ENCODE results near the gene TBC1D16.

TBC1D16 gene

DNA sequence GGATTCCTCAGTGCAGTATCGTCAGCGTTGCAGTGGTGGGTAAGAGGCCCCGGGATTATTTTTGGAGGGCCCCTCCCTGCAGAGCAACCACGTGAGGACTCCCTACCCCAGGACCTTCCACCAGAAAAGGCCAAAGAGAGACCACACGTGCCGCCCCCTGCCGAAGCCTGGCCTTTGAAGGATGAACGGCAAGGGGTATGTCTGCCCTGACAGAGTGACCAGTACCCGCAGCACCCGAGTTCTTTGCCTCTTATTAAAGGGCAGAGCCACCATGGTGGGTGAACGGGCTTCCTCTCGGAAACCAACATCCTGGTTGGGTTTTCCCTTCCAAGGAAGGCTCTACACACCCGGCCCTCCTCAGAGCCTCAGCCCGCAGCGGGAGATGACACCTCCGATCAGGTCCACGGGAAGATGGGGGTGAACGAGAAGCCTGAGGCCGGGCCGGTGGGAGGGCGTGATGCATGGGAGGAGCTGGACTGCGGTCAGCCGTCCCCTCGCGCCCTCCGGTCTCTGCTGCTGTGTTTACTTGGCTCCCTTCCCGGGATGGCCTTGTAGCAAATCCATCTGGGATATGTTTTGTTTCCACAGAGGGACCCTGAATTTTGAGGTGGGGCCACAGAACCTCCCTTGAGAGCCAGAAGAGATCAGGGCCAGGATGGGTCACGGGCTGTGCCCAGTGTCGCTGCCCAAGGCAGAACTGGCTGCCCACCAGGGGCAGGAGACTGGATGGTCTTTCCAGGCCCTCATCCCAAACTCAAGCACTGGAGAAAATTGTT is 49.1 kb downstream of the TBC1D16 start:
- DNase-seq, result no peak

DNA sequence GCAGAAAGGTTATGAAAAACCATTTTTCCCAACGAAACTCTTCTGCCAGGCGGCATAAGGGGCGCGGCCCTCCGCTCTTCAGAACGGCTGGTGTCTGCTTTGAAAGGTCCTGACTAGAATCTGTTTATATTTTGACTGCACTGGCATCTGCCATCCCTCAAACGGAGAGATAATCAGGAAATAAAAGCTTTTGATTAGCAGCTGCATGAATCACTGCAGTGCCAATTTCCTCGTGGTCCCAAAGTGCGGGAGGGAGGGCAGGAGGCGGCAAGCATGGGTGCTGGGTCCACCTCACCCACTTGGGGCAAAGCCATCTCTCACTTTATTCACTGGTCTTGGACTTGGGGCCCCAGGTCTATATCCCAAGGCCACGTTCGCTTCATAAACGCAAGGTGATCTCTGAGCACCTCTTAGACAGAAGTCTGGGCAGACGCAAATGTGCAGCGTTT is 49.7 kb downstream of the TBC1D16 start:
- DNase-seq, result no peak

DNA sequence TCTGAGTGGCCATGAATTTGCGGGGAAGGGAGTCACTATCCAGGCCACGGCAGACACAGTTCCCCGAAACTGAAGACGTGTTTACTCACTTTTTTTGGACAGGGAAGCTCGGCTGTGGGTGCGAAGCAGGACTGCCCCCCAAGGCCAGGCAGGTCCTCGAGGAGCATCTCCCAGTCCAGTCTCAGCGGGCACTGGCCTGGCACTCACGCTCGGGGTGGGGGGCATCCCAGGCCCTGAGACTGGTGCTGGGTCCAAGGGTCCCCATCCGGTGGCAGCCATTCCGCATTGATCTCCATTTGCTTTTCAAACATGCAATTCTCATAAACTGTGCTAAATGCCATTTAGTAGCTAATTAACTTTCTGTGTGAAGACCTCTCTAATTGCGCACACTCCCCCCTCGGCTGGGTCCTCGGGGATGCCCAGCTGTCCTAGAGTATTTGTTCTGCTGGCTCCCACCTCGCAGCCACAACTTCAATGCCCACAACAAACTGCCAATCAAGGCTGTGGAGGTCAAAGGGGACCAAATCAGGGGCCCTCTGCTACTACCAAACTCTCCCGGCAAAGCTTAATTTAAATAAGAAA is 50.2 kb downstream of the TBC1D16 start:
- no peak for DNase-seq

DNA sequence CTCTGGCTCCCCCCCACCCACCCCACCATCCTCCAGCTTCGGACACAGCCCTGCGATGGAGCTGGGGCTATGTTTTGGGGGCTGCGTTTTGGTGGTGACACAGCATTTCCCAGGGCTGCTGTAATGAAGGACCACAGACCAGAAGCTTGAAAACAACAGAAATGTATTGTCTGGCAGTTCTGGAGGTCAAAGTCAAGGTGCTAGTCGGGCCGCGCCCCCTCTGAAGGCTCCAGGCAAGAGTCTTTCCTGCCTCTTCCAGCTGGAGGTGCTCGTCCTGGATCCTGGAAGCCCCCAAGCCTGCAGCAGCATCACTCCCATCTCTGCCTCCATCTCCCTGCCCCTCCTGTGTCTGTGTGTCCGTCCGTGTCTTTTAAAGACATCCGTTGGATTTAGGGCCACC is 50.8 kb downstream of the TBC1D16 start:
- no peak for DNase-seq

DNA sequence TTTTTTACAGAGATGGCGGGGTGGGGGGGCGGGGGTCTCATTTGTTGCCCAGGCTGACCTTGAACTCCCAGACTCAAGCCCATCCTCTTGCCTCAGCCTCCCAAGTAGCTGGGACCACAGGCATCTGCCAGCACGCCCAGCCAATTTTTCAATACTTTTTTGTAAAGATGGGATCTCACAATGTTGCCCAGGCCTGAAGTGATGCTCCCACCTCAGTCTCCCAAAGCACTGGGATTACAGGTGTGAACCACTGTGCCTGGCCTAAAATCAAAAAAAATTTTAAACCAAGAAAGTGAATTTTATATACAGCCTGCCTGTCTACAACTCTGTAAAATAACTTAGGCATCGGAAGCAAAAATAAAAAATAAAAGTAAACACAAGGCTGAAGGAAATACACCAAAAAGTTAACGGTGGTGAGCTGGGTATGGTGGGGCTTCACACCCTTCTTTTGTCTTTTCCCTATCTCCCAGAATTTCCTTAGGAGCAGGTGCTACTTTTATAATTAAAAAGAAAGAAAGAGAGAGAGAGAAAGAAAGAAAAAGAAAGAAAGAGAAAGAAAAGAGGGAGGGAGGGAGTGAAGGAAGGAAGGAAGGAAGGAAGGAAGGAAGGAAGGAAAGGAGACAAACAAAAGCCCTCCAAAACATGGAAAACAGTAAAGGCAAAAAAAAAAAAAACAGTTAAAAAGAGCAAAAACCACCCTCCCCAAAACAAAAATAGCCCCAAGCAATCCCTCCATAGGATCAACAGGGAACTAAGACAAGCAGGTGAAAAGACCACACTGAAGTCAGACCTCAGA is 51.4 kb downstream of the TBC1D16 start:
- DNase-seq, result no peak

DNA sequence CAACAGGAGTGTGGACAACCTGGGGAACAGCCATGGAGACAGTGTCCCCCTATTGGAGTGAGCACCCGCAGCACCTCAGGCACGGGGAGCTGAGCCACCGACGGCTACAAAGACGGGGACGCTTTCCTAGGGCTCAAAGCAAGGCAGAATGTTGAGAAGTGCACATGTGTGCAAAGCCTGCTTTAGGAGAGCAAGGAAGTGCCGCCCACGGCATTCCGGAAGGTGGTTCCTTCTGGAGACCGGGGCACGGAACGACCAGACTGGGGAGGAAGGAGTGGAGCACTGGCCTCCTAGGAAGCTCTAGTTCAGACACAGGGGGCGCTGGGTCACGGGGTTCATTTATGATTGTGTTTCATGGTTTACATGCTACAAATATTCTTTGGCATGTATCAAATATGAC is 52.2 kb downstream of the TBC1D16 start:
- DNase-seq, result no peak

DNA sequence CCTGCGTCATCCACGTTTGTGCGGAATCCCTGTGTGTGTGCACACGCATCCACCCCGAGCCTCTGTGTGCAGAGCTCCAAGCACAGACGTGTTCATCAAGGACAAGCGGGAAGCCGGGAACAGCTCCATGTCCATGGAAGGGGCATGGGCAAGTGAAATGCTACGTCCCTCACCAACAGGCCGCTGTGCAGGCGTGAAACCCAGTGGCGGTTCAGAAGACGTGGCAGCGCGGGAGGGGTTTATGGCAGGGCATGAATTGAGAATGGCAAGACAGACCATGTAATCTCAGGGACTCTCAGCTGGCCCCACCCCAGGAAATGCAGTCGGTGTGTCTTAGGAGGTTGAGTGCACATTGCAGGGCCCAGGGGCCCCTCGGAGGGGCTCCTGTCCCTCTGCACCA is 52.7 kb downstream of the TBC1D16 start:
- DNase-seq, result no peak

DNA sequence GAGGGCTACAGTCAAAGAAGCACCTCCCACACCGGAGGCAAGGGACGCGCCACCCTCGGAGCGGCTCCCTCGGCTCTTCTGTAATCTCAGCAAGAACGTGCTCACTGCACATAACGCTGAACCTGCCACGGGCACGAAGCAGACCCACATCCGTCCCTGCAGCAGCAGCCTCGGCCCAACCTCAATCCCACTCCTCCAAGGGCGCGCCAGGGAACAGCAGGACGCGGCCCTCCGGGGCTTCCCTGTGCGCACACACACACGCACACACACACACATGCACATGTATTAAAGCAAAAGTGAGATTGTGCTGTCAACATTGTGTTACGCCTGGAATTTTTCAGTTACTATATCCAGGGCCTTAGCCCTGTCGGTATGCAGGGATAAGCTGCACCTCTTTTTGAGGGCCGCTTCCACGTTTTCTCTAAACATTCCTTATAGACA is 54.0 kb downstream of the TBC1D16 start:
- no peak for DNase-seq

DNA sequence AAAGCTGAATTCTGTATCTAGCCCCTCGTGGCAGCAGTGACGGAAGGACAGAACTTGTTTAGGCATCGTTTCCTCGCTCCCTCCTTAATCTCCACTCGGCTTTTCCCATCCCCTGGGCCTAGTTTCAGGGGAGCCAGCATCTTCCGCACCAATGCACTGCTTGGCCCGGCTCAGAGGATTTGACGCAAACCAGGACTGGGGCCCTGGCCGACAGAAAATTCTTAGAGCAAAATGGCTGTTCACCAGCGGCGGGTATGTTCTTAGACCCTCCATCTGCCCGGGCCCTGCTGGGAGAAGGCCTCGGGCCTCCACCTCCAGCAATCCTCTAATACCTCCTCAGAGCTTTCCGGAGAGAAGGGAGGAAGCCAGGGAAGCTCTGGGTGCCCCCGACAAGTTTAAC is 54.6 kb downstream of the TBC1D16 start:
- DNase-seq, result no peak

DNA sequence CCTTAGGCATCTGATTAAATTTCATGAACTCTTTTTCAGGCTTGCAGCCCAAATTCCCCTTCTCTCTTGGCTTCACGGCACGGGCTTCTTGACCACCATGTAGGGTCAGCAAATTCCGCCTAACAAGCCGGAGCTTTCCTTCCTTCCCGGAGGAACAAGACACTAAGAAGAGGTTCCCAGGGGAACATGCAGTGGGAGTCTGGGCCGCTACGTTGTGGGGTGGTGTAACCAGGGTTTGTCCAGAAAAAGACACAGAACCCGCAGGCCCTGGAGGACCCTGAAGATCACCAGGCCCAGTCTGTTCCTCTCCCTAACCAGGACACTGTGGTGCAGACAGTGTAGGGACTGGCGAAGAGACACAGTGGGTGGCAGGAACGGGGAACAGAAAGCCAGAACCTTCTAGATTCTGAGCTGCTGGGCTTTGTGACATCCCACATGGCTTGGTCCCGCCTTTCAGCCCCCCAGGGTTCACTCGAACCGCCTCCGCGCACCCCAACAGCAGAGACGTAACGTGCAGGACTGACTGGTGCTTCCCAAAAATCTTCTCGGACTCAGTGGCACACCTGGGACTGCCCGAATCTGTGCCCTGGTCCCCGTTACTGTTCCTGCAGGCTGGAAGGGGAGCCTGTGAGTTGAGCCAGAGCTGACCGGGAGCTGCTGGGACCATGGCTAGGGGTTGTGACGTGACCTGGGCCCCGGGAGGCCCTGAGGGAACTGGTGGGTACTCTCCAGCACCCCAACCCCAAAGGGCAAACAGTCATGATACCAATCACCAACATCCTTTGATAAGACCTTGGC is 55.2 kb downstream of the TBC1D16 start:
- DNase-seq, result no peak

DNA sequence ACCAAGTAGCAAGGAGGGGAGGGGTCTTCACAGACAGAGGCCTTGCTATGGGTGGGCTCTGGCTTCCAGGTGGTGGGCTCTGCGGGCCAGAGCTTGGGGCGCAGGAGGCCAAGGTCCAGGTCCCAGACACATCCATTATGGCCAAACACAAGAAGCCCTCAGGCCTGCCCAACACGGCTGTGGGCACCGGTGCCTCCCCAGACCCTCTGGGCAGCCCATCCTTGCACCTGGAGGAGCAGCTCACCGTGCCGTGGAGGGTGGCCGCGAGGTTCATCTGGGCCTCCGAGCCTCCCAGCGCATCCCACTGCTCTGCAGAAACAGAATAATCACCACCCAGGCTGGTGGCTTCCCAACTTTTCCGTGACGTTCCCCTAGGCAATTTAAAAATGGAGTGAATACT is 55.9 kb downstream of the TBC1D16 start:
- no peak for DNase-seq

DNA sequence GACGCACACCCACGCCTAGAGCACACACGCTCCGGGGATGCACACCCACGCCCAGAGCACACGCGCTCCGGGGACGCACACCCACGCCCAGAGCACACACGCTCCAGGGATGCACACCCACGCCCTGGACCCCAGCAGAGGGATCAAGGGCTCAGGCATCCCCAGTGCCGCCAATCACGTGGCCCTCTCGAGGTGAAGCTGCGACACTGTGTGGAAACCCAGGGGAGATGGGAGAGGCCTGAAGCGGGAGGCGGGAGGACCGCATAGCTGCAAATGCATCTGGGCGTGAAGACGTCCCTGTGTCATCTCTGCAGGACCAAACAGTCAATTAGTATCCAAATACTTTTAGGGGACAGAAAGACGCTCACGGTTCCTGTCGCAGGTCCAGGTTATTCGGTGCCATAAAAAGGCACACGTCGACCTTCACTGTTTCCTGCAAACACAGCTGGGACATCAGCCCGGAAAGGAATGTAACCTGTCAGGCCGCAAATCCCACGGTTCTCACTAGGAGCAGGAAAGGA is 56.4 kb downstream of the TBC1D16 start:
- DNase-seq, result no peak

DNA sequence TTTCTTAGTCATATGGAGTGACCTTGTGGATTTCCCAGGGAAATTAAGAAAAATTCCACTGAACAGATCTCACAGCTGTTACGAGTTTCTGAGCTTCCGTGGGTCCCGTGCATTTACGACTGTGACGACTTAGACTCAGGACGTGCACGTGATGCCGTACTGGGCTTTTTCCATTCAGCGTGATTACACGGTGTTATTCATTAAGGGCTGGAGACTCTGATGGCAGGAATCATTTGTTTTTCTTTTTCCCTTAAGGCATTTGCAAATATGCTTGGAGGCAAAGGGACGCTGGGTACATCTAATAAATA is 57.2 kb downstream of the TBC1D16 start:
- DNase-seq, result no peak

DNA sequence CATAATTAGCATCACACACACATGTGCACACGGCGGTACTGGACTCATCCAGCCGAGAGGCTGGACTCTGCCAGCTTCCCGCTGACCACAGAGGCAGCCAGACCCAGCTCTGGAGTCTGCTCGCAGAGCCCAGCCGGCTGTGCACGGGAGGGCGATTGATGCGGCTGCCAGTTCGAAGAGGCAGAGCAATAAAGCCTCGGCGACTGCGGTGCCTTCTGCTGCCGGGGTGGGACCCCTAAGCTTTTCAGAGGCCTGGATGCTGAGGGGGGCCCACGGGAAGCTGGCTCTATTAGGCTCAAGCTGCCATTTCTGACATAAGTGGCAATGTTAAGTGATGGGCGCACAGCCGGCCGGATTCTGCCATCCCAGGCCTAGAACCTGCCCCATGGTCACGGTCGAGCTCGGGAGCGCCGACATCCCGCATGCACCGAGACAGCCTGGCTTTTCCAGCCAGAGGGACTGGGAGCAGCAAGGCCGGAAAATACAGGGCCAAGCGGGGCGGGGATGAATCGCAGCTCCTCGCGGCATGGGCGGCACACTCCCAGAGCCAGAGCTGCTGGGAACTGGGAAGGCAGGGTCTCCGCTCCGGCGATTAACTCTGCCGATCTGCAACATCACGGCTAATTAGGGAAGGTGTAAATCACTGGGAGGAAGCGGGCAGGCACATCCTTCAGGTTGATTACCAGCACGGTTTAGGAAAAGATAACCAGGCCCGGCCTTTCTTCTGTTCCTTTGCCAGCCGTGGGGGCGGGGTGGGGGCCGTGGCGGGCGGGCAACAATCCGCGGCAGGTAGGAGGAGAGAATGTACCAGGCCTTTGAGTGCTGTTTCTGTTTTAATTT is 57.7 kb downstream of the TBC1D16 start:
- no peak for DNase-seq

DNA sequence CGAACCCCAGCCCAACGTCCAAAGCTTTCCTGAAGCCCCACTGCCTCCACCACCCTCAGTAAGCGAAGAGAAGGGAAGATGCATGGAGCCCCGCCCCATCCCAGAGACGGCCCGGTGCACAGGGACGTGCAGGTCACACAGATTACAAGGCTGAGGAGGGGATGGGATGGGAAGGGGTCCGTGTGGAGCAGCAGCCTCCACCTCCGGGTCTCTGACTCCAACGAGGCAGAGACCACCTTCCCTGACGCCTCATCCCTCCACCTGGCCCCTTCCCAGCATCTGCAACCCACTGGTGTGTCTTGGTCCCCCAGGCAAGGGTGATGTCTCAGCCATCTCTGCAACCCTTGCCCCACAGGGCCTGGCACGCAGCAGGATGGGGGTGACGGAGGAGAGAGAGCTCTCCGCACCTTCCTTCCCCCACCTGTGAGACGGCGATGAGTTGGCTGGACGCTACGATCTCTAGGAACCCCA is 58.5 kb downstream of the TBC1D16 start:
- no peak for DNase-seq

DNA sequence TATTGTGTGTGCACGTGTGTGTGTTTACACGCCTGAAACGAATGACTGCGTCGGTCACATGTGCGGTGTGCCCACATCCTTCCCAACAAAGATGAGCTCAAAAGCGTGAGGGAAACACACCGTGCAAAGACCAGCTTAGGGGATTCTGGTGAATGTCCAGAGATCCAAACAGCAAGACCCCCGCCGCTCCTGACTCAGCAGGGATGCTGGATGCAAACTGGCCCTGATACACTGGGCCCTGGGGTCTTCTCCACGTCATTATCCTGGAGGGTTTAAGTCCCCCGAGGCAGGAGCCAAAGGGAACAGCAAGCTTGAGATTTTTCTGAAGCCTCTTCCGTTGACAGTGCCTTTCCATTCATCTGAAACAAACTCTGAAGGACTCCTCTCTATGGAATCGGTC is 59.2 kb downstream of the TBC1D16 start:
- DNase-seq, result no peak

DNA sequence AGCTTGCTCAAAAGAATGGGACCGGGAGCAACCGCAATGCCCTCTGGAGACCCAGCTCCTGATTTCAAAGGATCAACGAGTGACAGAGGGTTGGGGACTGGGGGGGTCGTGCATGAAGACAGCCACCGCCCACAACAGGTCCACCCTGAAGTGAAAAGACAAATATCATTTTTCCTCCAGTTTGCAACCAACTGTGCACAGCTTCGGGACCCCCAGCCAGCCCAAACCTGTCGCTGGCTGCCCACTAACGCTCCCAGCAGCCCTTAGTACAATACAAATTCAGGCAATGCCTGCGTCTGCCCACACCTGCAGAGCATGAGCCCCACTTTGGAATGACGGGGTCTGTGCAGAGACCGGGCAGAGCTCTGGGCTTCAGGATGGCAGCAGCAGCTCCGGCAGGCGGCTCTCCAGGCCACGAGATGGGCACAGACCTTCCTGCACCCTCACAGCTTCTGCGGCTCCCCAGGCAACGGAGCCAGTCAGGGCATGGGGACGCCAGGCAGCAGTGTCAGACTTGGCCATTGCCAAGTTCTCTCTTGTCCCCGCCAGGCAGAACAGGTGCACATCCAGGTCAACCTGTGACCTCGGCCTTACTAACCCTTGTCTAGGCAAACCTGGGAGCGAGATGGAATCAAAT is 60.1 kb downstream of the TBC1D16 start:
- no peak for DNase-seq

DNA sequence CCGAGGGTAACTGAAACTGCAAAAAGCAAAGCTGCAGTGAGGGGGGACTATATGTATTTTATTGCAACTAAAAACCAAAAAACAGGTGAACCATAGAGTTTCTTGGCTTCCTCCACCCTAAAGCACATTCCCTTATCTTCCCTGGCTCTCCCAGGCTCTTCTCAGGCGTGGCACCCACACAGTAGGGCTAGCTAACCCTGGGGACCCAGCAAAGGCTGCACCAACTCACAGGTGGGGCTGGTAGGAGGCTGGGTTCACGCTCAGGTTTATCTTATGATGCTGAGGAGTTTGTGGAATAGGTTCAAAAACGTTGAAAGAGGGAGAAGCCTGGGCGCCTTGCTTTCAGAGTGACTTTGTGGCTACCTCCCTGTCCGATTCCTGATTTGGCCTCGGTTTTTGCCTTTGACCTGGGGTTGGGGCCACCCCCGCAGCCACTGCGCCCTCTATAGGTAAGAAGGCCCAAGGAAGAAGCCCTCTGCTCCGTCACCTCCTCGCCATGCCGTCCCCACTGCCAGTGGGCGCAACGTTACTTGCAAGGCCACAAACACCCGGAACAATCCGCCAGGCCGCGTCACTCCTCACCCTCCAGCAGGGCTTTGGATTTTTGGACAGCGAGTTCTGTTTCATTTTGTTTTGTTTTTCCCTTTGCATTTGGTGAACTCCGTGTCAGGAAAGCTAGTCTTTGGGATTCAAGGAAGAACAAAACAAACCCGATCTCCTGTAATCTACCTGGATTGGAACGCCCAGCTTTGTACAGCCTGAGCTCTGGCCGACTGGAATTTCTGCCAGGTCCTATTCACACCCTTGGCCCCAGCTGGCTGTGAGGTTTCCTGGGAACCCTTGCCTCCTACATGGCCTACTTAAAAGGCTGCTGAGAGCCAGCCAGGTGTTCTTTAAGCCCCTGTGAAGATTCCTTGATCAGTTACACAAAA is 60.8 kb downstream of the TBC1D16 start:
- peak; percentile 48 for DNase-seq

DNA sequence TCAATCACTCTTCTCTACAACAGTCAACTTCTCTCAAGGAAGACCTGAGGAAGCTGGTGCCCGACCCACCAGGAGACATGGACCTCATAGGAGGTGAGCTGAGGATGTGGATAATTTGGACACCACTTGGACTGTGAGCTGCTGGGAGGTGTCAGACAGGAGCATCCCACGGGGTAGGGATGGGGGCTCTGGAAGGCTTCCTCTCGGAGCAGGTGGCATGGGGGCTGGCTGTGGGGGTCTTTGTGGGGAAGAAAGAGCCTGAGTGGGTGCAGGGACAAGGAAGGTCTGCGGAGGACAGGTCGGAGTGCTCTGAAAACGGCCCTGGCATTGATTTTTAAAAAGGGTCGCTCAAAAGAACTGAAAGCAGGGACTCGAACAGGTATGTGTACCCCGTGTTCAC is 64.0 kb downstream of the TBC1D16 start:
- DNase-seq, result no peak

DNA sequence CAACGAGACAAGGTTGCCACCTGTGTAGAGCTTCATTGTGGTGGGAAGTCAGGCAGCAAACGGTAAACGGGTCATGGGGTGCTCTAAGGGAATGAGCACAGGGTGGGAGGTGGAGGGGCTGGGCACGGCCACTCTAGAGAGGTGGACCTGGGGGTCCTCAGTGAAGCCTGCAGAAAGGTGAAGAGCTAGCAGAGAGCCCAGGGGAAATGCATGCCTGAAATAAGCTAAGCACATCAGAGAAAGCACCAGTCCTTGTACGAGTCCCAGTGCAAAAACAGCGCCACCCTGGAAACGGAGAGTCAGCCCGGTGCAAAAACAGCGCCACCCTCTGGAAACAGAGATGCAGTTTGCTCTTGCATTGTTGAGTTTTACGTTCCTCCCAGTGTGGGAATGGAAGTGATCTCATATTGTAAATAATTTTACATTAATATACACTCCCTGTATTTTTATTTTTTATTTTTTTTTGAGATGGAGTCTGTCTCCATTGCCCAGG is 65.0 kb downstream of the TBC1D16 start:
- DNase-seq, result peak; percentile 75

All from RPMI8226 (cell line).